Cortex of kidney (tissue), 1 donor: ENCODE data around the gene TSTD1.
"Not testable (repeated sequence)": the region's sequence is repeated elsewhere in the genome, so short reads cannot be mapped to it uniquely, and the experiment has no call there.

Experiments used
- DNase-seq: peaks from one replicate; lab custom pipeline; 2025; lab: John Stamatoyannopoulos, UW

TSTD1 gene

GRCh38 chr1:161068306-161069234 lies 29.8 kb upstream of the TSTD1 start:
- DNase-seq, result no peak

DNA sequence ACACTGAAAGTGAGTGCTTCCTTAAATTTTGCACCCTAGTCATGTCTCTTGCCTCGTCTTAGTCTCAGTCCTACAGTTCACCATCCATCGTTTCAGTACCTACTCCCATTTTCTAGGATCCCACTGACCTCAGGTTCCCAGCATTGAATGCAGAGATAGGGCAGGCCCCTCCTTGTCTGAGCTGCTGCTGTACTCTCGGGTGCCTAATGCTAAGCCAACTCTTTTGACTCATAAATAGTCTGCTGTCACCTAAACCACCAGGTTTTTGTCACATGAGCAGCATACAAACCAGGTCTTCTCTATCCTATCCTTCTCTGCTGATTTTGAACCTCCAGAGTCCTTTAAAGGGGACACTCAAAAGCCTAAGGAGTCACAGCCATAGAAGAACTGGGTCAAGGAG lies 27.9 kb upstream of the TSTD1 start:
- DNase-seq, result no peak

- DNase-seq, result not testable (repeated sequence)
Observed at GRCh38 chr1:161065681-161066080, 26.9 kb upstream of the TSTD1 start.

- DNase-seq, result not testable (repeated sequence)
Observed at GRCh38 chr1:161063936-161064335, 25.2 kb upstream of the TSTD1 start.

- DNase-seq, result no peak
Observed at GRCh38 chr1:161061419-161061818, 22.7 kb upstream of the TSTD1 start.

- no peak for DNase-seq
Observed at GRCh38 chr1:161059293-161059692, 20.5 kb upstream of the TSTD1 start.

DNA sequence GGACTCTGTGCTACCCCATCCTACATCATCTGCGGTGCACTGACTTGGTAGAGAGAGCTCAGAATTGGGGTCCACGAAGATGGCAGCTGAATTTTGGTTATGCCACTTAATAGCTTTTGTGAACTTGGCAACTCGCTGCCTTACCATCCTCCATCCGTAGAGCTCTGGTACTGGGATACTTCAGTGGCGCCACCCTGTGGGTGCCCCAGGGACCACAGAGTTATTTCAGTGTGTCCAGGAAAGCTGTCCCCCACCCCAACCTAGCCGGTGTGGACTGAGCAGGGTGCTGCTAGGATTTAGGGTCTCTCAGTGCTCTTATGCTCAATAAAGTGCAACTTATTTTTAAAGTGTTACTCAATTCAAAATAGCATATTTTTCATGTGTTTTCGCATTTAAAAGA lies 16.0 kb upstream of the TSTD1 start:
- DNase-seq, result no peak

- DNase-seq, result no peak
Observed at GRCh38 chr1:161054232-161054631, 15.5 kb upstream of the TSTD1 start.

- DNase-seq, result no peak
Observed at GRCh38 chr1:161052899-161053298, 14.1 kb upstream of the TSTD1 start.

DNA sequence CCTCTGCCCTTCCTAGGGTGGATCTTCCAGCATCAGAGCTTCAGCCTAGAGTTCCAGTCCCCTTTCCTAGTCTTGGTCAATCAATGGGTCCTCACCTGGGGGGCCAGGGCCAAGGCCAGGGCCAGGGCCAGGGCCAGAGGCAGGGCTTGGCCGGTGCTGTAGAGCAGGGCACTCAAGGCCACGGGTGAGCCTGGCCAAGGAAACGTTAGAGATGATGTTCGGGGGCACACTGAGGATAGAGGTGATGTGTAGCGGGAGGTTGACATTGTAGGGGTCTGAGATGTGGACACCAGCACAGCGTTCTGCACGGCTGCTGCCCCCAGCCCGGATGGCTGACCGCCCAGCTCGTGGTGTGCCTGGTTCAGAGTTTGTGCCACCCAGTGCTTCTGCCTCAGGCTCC lies 12.5 kb upstream of the TSTD1 start:
- no peak for DNase-seq

GRCh38 chr1:161048949-161049722 lies 10.4 kb upstream of the TSTD1 start:
- DNase-seq, result no peak

DNA sequence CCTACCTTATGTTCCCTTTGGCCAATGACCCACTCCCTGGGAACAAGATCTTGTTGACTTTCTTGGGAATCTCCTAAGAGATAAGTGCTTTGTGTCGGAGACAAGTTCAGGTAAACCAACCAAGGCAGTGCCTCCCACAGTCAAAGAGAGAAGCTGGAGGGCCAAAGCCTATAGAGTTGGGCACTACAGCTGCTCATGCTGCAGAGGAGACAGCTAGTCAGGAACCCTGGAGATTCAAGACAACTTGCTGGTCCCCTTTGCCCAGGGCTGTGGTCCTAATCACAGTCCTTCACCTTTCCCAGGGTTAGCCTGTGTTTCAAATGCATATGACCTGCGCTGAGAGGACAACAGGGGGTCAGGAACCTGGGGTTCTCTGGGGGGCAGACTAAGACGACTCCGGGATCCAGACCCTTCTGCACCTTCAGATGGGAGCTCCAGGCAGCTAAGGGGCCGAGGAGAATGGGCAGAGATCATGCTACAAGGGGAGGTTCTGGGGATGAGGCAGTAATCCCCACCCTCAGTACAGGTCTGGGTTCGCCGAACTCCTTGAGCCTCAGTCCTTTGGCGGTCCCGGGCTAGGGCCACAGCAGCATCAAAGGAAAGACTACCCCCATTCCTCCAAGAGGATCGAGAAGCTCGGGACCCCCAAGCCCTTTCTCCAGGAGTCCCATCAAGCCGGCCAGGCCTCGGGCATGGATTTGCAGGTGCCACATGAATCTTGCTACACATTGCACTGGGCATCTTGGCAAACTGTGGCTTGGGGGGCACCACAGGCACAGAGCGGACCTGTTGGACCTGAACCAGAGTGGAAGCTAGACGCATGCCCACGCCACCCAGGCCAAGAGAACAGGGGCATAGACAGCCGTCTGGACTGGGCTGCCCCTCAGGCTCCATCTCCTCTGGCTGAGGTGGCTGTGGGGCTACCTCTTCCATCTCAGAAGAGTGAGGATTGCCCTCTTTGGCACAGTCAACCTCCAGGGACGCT lies 9.0 kb upstream of the TSTD1 start:
- no peak for DNase-seq

GRCh38 chr1:161046605-161047228 lies 8.0 kb upstream of the TSTD1 start:
- DNase-seq, result no peak

- DNase-seq, result no peak
Observed at GRCh38 chr1:161045736-161046604, 7.2 kb upstream of the TSTD1 start, which contains the start of gene USF1. Gene USF1 (minus strand): TSS chr1:161045977. CDS start chr1:161043275, 2,702 bp downstream.

- no peak for DNase-seq
Observed at GRCh38 chr1:161044908-161045735, 6.4 kb upstream of the TSTD1 start.

DNA sequence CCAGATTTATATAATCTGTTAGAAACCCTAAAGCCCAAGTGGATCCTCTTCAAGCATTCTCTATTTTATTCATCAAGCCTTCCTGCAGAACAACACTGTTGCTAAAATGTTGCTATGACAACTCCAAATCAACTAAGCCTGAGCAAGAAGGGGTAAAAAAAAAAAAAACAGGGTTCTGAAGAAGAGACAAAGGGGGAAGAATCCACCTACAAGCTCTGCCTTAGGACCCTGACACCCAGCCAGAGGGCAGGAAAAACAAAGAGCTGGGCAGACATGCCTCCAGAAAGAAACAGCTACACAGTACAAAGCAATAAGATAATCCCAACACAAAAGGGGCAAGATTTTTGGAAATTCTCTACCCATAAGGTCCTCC lies 5.8 kb upstream of the TSTD1 start:
- DNase-seq, result no peak

GRCh38 chr1:161039546-161039945 lies 782 bp upstream of the TSTD1 start:
- no peak for DNase-seq

- DNase-seq, result no peak
Observed at GRCh38 chr1:161039154-161039545, 386 bp upstream of the TSTD1 start.
